Raji (cell line): Measurements from ENCODE around the gene PTPRU.

Experiments
- POLR2A ChIP-seq: IDR thresholded peaks from 2 replicates; pipeline ENCODE4 v1.6.1; 2011; ENCODE audit warnings: low read depth, low read length, control low read depth; ENCODE audit not compliant: insufficient read depth

PTPRU gene

GRCh38 chr1:29306471-29307140 is 70.3 kb downstream of the PTPRU start:
- no peak for TF ChIP-seq POLR2A

- TF ChIP-seq POLR2A, result no peak
Measured at GRCh38 chr1:29309075-29309474, 72.8 kb downstream of the PTPRU start.

GRCh38 chr1:29309621-29310020 is 73.3 kb downstream of the PTPRU start:
- no peak for TF ChIP-seq POLR2A

- TF ChIP-seq POLR2A, result no peak
Measured at GRCh38 chr1:29310616-29311180, 74.4 kb downstream of the PTPRU start.

- no peak for TF ChIP-seq POLR2A
Measured at GRCh38 chr1:29311352-29312030, 75.2 kb downstream of the PTPRU start.

GRCh38 chr1:29312469-29313461 is 76.4 kb downstream of the PTPRU start:
- TF ChIP-seq POLR2A, result no peak

- TF ChIP-seq POLR2A, result no peak
Measured at GRCh38 chr1:29315262-29315661, 78.9 kb downstream of the PTPRU start.

- TF ChIP-seq POLR2A, result no peak
Measured at GRCh38 chr1:29315876-29316275, 79.6 kb downstream of the PTPRU start.

GRCh38 chr1:29317063-29317915 is 81.0 kb downstream of the PTPRU start:
- TF ChIP-seq POLR2A, result no peak

- TF ChIP-seq POLR2A, result no peak
Measured at GRCh38 chr1:29317916-29318530, 81.7 kb downstream of the PTPRU start.

- no peak for TF ChIP-seq POLR2A
Measured at GRCh38 chr1:29318724-29319123, 82.4 kb downstream of the PTPRU start.

- TF ChIP-seq POLR2A, result no peak
Measured at GRCh38 chr1:29319300-29320110, 83.2 kb downstream of the PTPRU start.

GRCh38 chr1:29320156-29320940 is 84.0 kb downstream of the PTPRU start:
- TF ChIP-seq POLR2A, result no peak

- TF ChIP-seq POLR2A, result no peak
Measured at GRCh38 chr1:29321176-29321575, 84.9 kb downstream of the PTPRU start.
